GOT3 (cell line): ENCODE results near the gene ADAMTSL1.

ENCODE experiments used
- DNase-seq: peaks from one replicate; lab custom pipeline; 2025; ENCODE audit warnings: mixed read lengths; lab: John Stamatoyannopoulos, UW

The ADAMTSL1 gene

GRCh38 chr9:18703151-18703900, 229.4 kb downstream of the ADAMTSL1 start:
- DNase-seq = no peak

DNA sequence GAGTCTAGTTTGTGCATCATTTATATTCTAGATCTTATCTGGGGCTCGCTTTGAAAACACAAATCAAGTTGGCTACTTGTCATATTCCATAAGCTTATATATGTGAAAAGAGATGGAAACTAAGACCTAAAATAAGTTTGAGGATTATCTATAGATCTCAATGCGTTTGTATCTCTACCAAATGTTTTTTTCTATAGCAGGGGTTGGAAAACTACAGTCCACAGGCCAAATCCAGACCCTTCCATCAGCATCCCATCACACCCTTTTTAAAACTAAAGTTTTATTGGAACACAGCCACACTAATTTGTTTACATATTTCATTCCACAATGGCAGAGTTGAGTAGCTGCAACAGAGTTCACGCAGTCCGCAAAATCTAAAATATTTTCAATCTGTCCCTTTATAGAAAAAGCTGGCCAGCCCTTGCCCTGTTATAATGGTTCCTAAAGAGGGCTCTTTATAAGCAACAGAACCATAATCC, 230.0 kb downstream of the ADAMTSL1 start:
- no peak for DNase-seq

DNA sequence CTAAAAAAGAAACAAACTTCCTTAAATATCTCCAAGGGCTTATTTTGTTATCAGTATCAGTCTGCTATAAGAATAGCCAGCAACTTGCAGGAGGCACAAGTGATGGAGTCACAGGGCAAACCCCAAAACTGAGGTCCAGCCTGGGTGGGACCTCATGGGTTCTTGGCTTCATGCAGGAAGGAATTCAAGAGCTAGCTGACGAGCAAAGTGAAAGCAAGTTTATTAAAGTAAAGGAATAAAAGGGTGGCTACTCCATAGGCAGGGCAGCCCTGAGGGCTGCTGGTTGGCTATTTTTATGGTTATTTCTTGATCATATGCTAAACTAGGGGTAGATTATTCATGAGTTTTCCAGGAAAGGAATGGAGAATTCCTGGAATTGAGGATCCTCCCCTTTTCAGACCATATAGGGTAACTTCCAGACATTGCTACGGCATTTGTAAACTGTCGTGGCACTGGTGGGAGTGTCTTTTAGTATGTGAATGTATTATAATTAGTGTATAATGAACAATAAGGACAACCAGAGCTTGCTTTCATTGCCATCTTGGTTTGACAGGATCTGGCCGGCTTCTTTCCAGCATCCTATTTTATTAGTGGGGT, 231.9 kb downstream of the ADAMTSL1 start:
- no peak for DNase-seq

DNA sequence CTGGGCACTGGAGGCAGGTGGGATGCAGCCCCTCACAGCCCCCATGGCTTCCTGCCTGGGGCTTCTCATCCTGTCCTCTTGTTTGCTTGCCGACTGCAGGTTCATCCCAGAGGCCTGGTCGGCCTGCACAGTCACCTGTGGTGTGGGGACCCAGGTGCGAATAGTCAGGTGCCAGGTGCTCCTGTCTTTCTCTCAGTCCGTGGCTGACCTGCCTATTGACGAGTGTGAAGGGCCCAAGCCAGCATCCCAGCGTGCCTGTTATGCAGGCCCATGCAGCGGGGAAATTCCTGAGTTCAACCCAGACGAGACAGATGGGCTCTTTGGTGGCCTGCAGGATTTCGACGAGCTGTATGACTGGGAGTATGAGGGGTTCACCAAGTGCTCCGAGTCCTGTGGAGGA, 232.7 kb downstream of the ADAMTSL1 start:
- no peak for DNase-seq

DNA sequence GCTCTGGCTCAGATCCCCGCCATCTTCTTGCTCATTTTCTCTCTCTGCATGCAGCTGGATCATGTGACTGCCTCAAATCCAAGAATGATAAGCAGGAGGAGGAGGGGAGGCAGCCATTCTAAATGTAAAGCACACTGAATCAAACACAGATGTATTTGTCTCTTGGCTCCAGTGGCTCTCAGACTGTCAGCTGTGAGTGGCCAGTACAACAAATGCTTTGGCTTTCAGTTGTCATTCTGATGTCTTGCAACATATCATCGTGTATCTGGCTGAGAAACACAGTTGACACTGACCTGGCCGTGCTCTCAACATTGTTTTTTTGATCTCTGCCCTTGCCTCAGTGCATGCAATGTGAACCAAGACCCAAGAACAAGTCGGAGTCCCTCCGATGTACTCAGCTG, 233.1 kb downstream of the ADAMTSL1 start:
- no peak for DNase-seq

GRCh38 chr9:18707489-18708205, 233.7 kb downstream of the ADAMTSL1 start:
- no peak for DNase-seq

GRCh38 chr9:18708429-18708828, 234.5 kb downstream of the ADAMTSL1 start:
- no peak for DNase-seq

GRCh38 chr9:18710065-18710464, 236.1 kb downstream of the ADAMTSL1 start:
- DNase-seq = no peak

DNA sequence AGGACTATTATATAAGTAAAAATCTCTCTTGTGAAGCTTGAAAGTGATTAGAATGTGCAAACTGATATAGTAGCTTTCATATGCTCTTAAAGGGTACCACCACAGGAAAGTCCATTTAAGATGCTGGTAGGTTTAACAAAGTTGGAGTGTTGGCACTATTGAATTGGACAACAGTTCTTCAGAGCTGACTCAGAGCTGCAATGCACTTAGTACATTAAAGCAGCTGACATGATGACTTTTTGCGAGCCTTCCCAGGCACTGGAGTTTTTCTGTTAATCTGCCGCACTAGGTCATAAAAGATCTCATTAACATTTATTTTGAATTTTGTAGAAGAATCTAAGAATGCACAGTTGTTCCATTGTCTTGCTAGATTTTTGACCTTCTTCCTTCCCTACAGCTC, 243.8 kb downstream of the ADAMTSL1 start:
- DNase-seq = no peak

- DNase-seq = no peak
Measured at GRCh38 chr9:18718393-18718792, 244.4 kb downstream of the ADAMTSL1 start.

- DNase-seq = no peak
Measured at GRCh38 chr9:18718932-18719331, 245.0 kb downstream of the ADAMTSL1 start.

- DNase-seq = no peak
Measured at GRCh38 chr9:18720691-18721090, 246.7 kb downstream of the ADAMTSL1 start.

GRCh38 chr9:18721267-18721994, 247.5 kb downstream of the ADAMTSL1 start:
- DNase-seq = no peak

DNA sequence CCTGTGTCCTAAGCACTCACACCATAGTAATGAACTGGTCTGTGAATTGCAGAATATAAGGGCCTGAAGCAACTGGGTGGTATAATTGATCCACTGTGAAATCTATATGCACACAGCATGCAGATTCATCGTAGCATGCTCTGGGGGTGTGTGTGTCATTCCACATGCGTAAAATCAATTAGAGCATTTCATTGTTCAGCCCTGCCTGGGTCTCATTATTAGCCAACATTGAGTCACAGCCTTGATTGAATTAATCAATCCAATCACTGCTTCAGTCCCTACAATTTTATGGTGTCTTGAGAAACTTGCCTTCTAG, 248.0 kb downstream of the ADAMTSL1 start:
- no peak for DNase-seq

GRCh38 chr9:18722882-18723281, 248.9 kb downstream of the ADAMTSL1 start:
- no peak for DNase-seq

DNA sequence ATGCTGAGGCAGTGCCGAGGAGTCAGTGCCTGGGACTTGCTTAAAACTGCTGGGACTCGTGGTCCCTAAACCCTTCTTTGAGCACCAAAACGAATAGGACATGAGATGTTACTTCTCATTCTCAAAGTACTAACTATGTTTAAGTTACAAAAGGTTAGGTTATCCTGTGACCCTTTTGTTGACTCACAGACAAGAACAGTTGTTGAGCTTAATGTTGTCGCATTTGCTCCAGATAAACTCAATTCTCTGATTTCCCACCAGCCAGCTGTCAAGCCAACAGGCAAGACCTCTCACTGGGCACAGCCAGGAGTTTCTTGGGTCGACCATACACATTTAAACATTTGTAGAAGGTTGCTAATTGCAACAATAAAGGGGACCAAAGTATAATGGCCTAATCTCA, 249.4 kb downstream of the ADAMTSL1 start:
- DNase-seq = no peak

DNA sequence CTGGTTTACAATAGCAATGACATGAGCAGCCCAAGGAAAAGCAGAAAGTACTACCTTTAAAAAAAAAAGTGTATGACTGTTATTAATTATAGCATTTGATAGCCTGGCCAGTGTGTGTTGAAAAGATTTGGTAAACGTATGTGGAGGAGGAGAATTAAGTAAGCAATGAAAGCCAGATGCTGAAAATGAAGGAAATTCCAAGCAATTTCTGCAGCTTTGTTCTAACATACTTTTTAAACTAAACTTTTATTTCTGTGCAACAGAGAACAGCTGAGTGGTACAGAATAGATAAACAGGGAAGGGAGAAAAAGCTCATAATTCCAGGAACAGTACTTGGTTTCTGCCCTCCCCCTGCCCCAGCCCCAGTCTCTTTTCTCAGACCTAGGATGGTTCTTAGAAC, 252.6 kb downstream of the ADAMTSL1 start:
- DNase-seq = no peak

DNA sequence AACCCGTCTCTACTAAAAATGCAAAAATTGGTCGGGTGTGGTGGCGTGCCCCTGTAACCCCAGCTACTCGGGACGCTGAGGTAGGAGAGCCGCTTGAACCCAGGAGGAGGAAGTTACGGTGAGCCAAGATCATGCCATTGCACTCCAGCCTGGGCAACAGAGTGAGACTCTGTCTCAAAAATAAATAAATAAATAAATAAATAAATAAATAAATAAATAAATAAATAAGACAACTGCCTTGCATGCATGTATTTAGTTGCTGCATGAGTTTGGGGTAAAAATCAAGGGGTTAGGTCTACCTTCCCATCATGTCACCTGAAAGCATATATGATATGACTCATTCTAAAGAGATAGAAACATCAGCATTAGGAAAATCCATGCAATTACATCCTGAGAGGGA, 254.0 kb downstream of the ADAMTSL1 start:
- DNase-seq = no peak

- no peak for DNase-seq
Measured at GRCh38 chr9:18728642-18729041, 254.7 kb downstream of the ADAMTSL1 start.

DNA sequence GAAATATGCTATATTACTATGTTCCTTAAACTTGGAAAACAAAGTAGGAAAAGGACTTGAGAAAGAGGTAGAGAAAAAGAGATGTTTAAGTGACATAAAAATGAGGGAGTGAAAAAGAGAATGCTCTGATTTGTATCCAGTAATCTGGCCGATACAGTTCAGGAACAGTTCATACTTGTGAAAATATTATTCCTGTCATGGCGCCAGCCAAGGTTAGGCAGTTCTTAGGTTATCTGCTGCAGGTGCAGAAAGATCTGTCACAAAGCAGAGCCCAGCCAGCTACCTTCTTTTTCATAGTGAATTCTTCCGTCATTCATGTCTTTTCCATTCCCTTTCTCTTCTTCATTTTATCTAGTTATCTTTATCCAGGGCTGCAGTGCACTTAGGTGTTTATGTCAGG, 256.3 kb downstream of the ADAMTSL1 start:
- no peak for DNase-seq

GRCh38 chr9:18739127-18739526, 265.2 kb downstream of the ADAMTSL1 start:
- DNase-seq = no peak

DNA sequence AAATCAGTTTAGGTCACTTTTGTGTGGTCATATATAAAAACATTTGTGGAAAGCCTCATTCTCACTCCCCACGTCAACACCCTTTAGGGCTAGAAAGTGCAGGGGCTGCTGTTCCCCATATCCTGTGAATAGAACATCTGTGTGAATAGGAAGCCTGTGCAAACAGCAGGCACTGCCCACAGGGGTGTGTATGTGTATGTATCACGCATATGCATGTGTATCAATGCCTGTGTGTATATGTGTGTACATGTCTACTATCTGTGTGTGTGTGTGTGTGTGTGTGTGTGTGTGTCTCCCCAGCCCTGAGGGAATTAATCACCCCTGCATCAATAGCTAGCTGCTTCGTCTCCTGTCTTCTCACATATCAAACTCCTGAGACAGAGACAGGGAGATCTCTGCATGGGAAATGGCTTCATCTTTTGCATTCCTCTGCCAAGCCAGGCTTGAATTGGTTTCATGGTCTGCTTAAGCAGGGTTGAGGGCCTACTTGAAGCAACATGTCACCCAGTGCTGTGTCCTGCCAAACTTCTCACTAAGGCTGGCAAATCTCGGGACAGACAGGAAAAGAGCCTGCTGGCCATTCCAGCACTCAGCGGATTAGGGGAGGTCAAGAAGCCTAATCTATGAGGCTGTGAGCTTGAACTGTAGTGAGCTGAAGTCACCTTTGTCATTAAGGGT, 265.8 kb downstream of the ADAMTSL1 start:
- no peak for DNase-seq
